Erythroblast (primary cell): ENCODE results near the gene FOXC2.

Experiments used
- DNase-seq, 2 experiments: peaks; one replicate each; lab custom pipeline; 2025; lab: John Stamatoyannopoulos, UW
- GATA1 ChIP-seq: IDR thresholded peaks from 2 replicates; pipeline ENCODE4 v1.6.1; 2011; ENCODE audit warnings: low read depth, mild to moderate bottlenecking, control low read depth, low read length, moderate library complexity
- POLR2A ChIP-seq: IDR thresholded peaks from 2 replicates; pipeline ENCODE4 v1.6.1; 2011; ENCODE audit warnings: mild to moderate bottlenecking, low read length

FOXC2 gene

GRCh38 chr16:86540894-86541293 is 25.7 kb upstream of the FOXC2 start:
- TF ChIP-seq POLR2A (no peak), GATA1 (no peak)
- DNase-seq: no peak

GRCh38 chr16:86541560-86541959 is 25.1 kb upstream of the FOXC2 start:
- DNase-seq: no peak
- TF ChIP-seq GATA1 (no peak), POLR2A (no peak)

- TF ChIP-seq POLR2A (no peak), GATA1 (no peak)
- DNase-seq: no peak
Observed at GRCh38 chr16:86542756-86543750, 23.6 kb upstream of the FOXC2 start.

GRCh38 chr16:86545481-86545880 is 21.1 kb upstream of the FOXC2 start:
- no peak for TF ChIP-seq POLR2A
- TF ChIP-seq GATA1: no peak
- no peak for DNase-seq

- DNase-seq: no peak
- no peak for TF ChIP-seq POLR2A
- TF ChIP-seq GATA1: no peak
Observed at GRCh38 chr16:86545954-86546637, 20.5 kb upstream of the FOXC2 start.

- TF ChIP-seq GATA1: no peak
- no peak for TF ChIP-seq POLR2A
- no peak for DNase-seq
Observed at GRCh38 chr16:86546638-86547013, 20.0 kb upstream of the FOXC2 start.

- TF ChIP-seq GATA1 (no peak), POLR2A (no peak)
- no peak for DNase-seq
Observed at GRCh38 chr16:86547286-86547685, 19.3 kb upstream of the FOXC2 start.

GRCh38 chr16:86549076-86549892 is 17.3 kb upstream of the FOXC2 start:
- TF ChIP-seq GATA1: no peak
- no peak for TF ChIP-seq POLR2A
- no peak for DNase-seq

GRCh38 chr16:86549893-86550190 is 16.8 kb upstream of the FOXC2 start:
- TF ChIP-seq GATA1: no peak
- DNase-seq: no peak

- TF ChIP-seq POLR2A (no peak), GATA1 (no peak)
- no peak for DNase-seq
Observed at GRCh38 chr16:86550281-86550680, 16.3 kb upstream of the FOXC2 start.

GRCh38 chr16:86553356-86553755 is 13.3 kb upstream of the FOXC2 start:
- DNase-seq: no peak
- TF ChIP-seq POLR2A: no peak
- TF ChIP-seq GATA1: no peak

- DNase-seq: no peak
- TF ChIP-seq POLR2A: no peak
Observed at GRCh38 chr16:86554599-86554916, 12.1 kb upstream of the FOXC2 start.

GRCh38 chr16:86554917-86555703 is 11.5 kb upstream of the FOXC2 start, which contains the start of gene MTHFSD:
MTHFSD (minus strand) TSS chr16:86555235; CDS start chr16:86555184, 51 bp downstream.
- no peak for TF ChIP-seq GATA1
- peak; percentile 69 for TF ChIP-seq POLR2A
- peak; percentile 94 to 97 for DNase-seq

GRCh38 chr16:86555704-86556075 is 10.9 kb upstream of the FOXC2 start:
- TF ChIP-seq GATA1: no peak
- TF ChIP-seq POLR2A: no peak
- DNase-seq: no peak
